HFFc6 (cell line): Measurements from ENCODE around the gene CSRNP3. TPM values are rescaled to one million over a fixed set of nuclear protein-coding genes. Genes with fewer than 3 reads are reported as not detected.

ENCODE experiments used
- DNase-seq: peaks from one replicate; pipeline ENCODE4 v3.0.0-alpha.2; 2018
- H3K27ac Mint-ChIP-seq: 2 replicates; pipeline ENCODE4 v1.8.0; 2020; ENCODE audit warnings: mild to moderate bottlenecking, mixed read lengths
- H3K27me3 Mint-ChIP-seq: 2 replicates; pipeline ENCODE4 v1.8.0; 2021; ENCODE audit warnings: mild to moderate bottlenecking, moderate library complexity, mixed read lengths; ENCODE audit not compliant: insufficient read depth
- H3K36me3 Mint-ChIP-seq: 2 replicates; pipeline ENCODE4 v1.8.0; 2021; ENCODE audit warnings: low read depth, mixed read lengths
- H3K4me1 Mint-ChIP-seq: 2 replicates; pipeline ENCODE4 v1.8.0; 2020; ENCODE audit warnings: low read depth, mixed read lengths
- H3K4me3 Mint-ChIP-seq: 2 replicates; pipeline ENCODE4 v1.8.0; 2020; ENCODE audit warnings: mild to moderate bottlenecking, moderate library complexity, mixed read lengths
- H3K9me3 Mint-ChIP-seq: 2 replicates; pipeline ENCODE4 v1.8.0; 2020; ENCODE audit warnings: mild to moderate bottlenecking, mixed read lengths
- total RNA-seq, 6 experiments: library from RNA; stranded (reverse); fragmentation: NEBNext Ultra II Directional; extraction: Animal tissue kit (Norgen Biotek cat#: 25700); gene quantifications; 2 replicates in 1 of 6; 3 replicates in 5 of 6; pipeline ENCODE4 v1.2.3, GENCODE V29; 2021
- TF ChIP-seq, protein P1 (sequence below): fragments of 200-600 bp; sonication (generic); IDR thresholded peaks from 2 replicates; pipeline ENCODE4 v1.5.0; 2021; ENCODE audit warnings: antibody characterized with exemption, mild to moderate bottlenecking

Gene CSRNP3
- total RNA-seq, 6 experiments from 2014 or later, result 0.02 to 0.79 (median 0.31) TPM; not detected in 2

DNA sequence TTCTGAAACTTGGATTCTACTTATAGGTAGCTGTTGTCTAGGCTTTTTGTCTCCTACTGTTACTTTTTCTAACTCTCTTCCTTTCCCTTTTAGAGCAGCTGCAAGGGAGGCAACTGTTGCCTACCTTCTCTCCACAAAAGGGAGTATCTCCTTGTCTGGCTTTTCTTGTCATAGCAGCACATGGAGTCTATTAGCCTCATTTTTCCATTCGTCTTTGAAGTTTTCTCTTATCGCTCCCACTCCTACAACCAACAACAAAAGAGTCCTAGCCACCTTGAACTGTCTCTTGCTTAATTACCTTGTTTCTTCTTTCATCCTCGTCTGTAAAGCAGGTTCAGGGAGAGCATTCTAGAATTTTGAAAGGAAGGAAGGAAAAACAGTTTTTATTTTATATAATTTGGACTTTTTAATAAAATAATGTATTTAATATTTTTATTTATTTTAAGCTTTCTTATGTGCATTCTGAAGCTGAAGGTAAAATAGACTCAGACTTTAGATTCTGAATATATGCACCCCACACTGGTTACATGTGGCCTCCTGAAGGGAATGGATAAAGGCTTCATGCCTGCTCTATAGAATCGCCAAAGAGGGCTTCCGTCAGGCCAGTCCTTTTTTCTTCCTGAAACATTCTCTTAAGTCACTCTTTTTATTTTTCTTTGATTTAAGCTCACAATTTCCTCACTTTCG, 154.4 kb downstream of the CSRNP3 start:
- TF ChIP-seq, protein P1, sequence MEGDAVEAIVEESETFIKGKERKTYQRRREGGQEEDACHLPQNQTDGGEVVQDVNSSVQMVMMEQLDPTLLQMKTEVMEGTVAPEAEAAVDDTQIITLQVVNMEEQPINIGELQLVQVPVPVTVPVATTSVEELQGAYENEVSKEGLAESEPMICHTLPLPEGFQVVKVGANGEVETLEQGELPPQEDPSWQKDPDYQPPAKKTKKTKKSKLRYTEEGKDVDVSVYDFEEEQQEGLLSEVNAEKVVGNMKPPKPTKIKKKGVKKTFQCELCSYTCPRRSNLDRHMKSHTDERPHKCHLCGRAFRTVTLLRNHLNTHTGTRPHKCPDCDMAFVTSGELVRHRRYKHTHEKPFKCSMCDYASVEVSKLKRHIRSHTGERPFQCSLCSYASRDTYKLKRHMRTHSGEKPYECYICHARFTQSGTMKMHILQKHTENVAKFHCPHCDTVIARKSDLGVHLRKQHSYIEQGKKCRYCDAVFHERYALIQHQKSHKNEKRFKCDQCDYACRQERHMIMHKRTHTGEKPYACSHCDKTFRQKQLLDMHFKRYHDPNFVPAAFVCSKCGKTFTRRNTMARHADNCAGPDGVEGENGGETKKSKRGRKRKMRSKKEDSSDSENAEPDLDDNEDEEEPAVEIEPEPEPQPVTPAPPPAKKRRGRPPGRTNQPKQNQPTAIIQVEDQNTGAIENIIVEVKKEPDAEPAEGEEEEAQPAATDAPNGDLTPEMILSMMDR, result no peak
- Mint-ChIP-seq H3K36me3 (no peaks in the 10 kb centered on the region), H3K4me3 (no peak overlapping the region), H3K9me3 (peaks cover 7% of the 10 kb centered on the region; the same call in 1 of the 2 replicates), H3K27ac (no peak overlapping the region), H3K27me3 (no peaks in the 10 kb centered on the region), H3K4me1 (no peaks in the 10 kb centered on the region)
- DNase-seq, result no peak

DNA sequence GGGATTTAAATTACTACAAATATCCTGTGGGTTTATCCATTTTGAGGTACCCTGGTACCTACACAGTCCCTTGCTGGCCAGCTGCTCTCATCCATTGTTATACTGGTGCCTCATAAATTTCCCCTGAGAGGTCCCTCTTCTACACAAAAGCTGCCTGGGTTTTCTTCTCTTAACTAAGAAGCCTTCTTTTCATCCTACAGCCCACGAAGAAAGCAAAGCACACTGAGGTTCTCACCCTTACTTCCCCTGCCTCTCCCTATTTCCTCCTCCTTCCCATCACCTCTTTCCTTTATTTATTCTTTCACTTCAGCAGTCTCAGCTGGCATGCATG, 154.9 kb downstream of the CSRNP3 start:
- no peak overlapping the region for H3K27ac Mint-ChIP-seq
- H3K4me3 Mint-ChIP-seq, result no peak overlapping the region
- TF ChIP-seq, protein P1, result no peak
- no peaks in the 10 kb centered on the region for H3K4me1 Mint-ChIP-seq
- no peak for DNase-seq
- no peaks in the 10 kb centered on the region for H3K36me3 Mint-ChIP-seq
- H3K27me3 Mint-ChIP-seq, result no peaks in the 10 kb centered on the region
- H3K9me3 Mint-ChIP-seq, result peaks cover 7% of the 10 kb centered on the region; the same call in 1 of the 2 replicates

DNA sequence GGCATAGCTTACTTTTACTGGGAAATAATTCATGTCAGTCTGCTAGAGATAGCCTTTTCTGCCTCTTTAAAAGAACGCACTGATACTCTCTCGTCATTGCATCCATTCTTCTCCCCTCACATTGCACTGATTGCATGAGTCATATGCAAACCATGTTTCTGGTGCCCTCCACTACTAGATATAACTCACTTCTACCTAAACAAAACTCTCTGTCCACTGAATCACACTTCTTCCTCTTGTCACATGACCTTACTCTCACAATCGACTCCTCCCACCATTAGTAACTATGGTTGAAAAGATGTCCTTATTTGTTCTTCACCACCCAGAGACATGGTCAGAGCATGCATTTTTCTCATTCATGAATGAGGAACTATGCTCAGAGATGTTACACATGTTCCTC, 158.0 kb downstream of the CSRNP3 start:
- H3K36me3 Mint-ChIP-seq, result no peaks in the 10 kb centered on the region; the same call in 1 of the 2 replicates
- no peak overlapping the region for H3K4me3 Mint-ChIP-seq
- H3K9me3 Mint-ChIP-seq, result peaks cover 14% of the 10 kb centered on the region
- H3K27ac Mint-ChIP-seq, result no peak overlapping the region
- H3K4me1 Mint-ChIP-seq, result no peaks in the 10 kb centered on the region
- TF ChIP-seq, protein P1, result no peak
- H3K27me3 Mint-ChIP-seq, result no peaks in the 10 kb centered on the region
- DNase-seq, result no peak

DNA sequence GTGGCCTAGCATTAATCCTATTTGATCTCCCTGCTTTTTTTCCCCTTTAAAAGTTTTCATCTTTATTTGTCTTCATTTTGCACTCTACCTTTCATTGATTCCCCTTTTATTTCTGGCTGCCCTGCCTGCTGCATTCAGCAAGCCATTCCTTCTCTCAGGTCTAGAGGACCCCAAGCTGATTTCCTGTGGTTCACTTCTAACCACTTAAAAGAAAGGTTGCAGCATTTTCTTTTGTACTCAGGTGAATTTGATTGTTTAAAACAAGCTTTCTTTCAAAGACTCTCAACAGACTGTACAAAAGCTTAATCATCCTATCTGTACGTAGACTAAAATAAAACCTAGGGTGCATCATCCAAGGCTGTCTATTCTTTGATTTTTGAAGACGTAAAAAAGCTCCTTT, 160.3 kb downstream of the CSRNP3 start:
- Mint-ChIP-seq H3K9me3 (peaks cover 13% of the 10 kb centered on the region), H3K4me3 (no peak overlapping the region), H3K36me3 (no peaks in the 10 kb centered on the region; the same call in 1 of the 2 replicates), H3K27me3 (no peaks in the 10 kb centered on the region), H3K27ac (no peak overlapping the region), H3K4me1 (no peaks in the 10 kb centered on the region)
- DNase-seq, result no peak
- TF ChIP-seq, protein P1, result no peak

DNA sequence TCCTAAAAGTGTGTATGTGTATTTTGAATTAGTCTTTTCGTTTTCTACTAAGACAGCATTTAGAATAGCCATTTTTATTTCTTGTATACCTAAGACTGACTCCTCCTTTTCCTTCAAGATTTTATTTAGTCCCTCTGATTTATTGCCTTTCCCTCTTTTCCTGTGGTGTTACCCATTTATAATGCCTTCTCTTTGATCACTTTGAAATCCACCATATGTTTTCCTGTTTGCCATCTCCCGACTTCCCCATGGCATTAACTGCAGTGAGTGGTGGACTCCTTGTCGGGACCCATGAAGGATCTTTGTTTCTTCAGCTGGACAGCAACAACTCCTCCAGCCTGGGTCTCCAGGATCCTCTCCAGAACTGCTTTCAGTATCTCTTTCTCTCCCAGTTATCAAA, 160.7 kb downstream of the CSRNP3 start:
- Mint-ChIP-seq H3K9me3 (peaks cover 12% of the 10 kb centered on the region), H3K36me3 (no peaks in the 10 kb centered on the region; the same call in 1 of the 2 replicates), H3K4me1 (no peaks in the 10 kb centered on the region), H3K27me3 (no peaks in the 10 kb centered on the region), H3K4me3 (no peak overlapping the region), H3K27ac (no peak overlapping the region)
- TF ChIP-seq, protein P1, result no peak
- no peak for DNase-seq
